ENCODE results near the gene ITGB3BP.

Gene ITGB3BP

DNA sequence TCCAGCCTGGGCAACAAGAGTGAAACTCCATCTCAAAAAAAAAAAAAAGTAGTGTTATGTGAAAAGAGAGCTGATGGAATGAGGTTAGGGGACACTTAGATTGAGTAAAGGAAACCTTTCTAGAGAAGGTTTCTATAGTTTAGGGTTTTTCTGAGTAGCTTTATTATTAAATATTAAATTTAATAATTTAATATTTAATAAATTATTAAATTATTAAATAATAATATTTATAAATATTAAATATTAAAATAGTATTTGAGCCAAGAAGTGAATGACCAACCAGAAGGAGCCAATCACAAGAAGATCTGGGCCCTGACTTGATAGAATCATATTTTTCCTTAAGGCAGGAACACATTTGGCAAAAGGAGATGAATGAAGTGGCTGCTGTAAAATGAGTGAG is 104.9 kb downstream of the ITGB3BP start:
- no peak for DNase-seq (ENCODE audit: low spot score)

DNA sequence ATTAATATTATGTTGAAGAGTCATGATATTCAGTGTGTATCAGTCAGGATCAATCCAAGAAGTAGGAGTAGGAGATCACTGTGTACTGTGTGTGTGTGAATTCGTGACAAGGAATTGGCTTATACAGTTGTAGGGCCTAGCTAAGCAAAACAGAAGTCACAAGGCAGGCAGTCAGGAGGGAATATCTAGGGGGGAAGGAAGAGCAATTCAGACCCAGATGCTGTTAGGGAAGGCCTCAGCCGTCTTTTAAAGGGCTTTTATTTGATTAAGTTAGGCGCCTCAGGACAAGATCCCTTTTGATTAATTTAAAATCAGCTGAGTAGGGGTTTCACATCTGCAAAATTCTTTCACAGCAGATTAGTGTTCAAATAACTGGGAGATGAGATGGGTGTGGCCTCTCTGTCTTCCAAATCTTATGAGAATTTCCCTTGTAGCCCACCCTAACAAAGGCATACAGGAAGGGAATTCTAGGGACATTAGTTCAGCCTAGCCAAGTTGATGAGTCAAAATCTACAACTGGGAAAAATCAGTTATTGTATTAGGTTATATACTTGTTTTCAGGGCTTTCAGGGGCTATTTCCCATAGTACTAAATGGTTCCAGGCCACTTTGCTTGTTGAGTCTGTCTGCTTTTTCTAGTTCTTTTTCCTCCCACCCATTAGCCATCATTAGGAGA is 108.2 kb downstream of the ITGB3BP start:
- DNase-seq (ENCODE audit: low spot score): no peak

DNA sequence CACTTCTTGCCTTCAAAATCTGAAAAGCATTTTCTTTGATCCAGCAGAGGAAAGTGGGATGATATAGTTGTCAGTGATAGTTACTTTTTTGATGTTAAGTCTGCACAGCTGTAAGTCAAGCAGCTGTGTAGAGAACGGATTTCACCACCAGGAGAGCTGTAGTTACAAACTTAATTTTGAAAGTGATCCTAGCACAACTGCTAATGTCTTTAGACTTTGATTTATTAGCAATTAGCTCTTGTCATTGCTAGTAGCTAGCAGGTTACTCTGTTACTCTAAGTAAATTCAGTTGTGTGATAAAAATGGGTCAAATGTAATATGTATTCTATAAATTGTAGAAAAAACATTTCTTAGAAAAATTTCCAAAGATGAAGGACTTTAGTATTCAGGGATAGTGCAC is 109.6 kb downstream of the ITGB3BP start:
- no peak for DNase-seq (ENCODE audit: low spot score)

DNA sequence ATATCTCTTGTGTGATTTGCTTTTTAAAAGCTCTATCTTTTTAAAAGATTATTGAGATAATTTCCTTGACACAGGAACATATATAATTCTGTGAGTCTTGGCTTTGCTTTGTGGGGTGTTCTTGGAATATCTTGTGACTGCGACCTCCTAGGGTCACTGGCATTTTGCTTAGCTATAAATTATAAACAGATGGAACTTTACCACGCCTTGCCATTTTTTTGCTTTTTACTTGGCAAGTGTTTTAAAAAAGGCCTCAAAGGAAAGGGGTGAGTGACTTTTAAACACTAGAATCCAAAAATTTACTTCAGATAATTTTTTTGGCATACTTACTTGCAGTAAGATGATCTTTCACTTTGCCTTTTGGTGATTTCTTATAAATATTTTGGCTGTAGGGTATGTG is 112.0 kb downstream of the ITGB3BP start:
- no peak for DNase-seq (ENCODE audit: low spot score)

DNA sequence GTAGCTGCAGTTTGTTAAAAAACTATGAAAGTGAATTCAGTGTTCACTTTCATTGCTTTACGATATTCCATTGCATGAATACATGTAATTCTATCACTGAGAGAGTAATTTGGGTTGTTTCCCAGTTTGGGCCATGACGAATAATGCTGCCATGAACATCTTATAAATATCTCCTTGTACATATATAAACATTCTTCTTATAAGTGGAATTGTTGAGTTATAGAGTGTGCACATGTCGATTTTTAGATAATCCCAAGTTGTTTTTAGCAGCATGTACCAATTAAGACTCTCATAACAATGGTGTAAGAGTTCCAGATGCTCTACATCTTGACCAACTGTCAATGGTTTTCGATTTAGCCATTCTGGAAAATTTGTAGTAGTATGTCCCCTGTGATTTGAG is 114.7 kb downstream of the ITGB3BP start:
- no peak for DNase-seq (ENCODE audit: low spot score)

DNA sequence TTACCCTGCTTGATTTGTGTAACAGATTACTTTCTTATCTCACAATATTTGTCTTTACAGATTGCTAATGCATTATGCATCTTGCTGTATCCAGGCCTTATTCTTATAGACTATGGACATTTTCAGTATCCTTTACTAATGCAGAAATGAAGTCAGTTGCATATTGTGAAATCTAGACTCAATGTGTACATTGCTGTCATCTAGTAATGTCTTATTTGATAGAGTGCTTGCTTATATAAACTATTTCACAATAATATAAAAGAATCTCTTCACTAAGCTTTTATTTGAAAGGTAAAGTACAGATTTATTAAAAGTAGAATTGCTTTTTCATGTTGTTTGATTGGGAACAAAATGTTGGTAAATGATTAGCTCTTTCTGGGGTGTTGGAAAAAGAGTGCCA is 116.0 kb downstream of the ITGB3BP start:
- DNase-seq (ENCODE audit: low spot score): no peak

DNA sequence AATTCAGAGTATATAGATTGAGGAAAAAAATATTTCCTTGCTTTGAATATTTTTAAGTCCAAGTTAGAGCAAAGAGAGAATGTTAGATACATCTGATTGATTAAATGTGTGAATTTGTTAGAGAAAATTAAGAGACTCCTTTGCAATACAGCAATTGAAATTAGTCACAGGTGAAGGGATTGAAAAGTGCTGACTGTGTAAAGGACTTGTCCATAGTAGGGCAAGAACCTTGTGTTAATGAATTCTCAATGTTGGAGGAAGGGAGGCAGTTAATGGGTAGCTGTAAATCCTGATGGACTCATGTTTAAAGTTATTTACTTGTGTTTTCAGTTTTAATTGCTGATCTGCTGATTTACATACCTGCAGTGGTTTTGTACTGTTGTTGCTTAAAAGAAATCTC is 117.0 kb downstream of the ITGB3BP start:
- DNase-seq (ENCODE audit: low spot score): no peak

DNA sequence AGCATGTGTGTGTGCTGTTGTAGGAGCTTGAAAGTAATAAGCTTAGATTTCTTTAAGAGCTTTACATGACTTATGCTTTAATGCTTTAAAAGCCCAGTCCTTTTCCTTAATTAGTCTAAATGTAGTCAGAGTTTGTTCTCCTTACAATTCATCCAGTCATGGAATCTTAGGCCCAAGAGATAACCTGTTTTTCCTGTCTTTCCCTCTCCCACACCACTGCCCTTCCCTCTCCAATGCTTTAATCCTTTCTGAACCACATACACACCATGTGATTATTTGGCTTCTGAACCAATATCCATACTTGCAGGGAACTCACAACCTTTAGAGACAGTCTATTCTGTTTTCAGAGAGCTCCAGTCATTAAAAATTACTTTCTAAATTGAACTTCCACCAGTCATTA is 118.0 kb downstream of the ITGB3BP start:
- DNase-seq (ENCODE audit: low spot score): no peak

DNA sequence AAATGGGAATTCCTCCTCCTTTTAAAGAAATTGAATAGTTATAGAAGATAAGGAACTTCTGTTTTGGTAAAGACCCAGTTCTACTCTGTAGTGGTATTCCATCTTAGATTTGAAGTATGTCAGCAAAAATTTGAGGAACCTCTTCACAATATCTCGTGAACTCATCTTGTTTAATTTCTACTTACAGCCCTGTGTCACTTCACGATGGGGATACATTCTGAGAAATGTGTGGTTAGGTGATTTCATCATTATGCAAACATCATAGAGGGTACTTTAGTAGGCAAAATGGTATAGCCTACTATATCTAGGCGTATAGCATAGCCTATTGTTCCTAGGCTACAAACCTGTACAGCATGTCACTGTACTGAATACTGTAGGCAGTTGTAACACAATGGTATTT is 119.6 kb downstream of the ITGB3BP start:
- DNase-seq (ENCODE audit: low spot score): peak; percentile 22

DNA sequence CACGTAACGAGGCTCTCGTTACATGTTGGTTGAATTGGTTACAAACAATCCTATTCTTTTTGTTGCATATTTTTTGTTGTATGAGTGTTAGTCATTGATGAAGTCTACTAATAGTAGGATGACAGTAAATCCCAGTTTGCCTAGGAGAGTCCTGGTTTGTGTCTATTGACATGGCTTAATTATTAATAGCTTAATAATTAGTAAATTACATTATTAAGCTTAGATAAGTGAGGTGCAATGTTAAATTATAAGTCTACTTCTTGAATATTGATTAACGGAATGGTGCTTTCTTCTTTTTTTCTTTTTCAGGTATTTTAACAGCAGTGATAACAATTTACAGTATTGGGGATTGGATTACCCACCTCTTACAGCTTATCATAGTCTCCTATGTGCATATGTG is 121.1 kb downstream of the ITGB3BP start:
- no peak for DNase-seq (ENCODE audit: low spot score)
